Measurements from ENCODE around the gene PACS1. TPM values are rescaled to one million over a fixed set of nuclear protein-coding genes. Genes with fewer than 3 reads are reported as not detected.
"Not testable (repeated sequence)": the region's sequence is repeated elsewhere in the genome, so short reads cannot be mapped to it uniquely, and the experiment has no call there.

Gene PACS1
- total RNA-seq, 6 experiments from 2014 or later: 82.8 to 114 (median 91.8) TPM

DNA sequence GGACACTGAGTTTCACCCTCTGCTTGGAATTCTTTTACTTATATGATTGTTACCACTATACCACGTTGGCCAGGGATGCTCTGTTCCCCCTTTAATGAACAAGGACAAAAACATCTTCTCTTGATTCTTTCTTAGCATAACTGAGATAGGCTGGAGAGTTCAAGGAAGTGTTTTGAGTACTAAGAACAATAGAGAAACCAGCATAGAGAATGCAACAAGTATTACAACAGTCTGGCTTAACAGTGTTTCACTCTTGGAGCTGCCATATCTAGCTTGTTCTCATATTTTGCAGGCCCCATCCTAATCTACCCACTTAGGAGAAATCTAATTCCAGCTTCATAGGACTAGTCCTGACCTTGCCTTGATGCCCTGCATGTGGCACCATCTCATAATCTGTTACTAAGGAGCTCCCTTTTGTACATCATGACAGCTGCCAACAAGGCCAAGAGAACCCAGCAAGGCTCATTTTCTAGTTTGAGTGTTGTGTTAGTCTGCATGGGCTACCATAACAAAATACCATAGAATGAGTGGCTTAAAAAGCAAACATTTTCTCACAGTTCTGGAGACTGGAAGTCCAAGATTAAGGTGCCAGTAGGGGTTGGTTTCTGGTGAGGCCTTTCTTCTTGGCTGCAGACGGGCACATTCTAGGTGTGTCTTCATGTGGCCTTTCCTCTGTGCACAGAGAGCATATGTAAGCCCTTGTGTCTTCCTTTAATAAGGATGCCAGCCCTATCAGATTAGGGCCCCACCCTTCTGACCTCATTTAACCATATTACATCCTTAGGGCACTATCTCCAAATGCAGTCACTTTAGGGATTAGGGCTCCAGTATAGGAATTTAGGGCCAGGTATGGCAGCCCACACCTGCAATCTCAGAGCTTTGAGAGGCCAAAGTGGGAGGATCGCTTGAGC is 37.8 kb downstream of the PACS1 start:
- Mint-ChIP-seq H3K27ac (peak overlapping the region; percentile 82), H3K4me3 (peak overlapping the region; percentile 53), H3K36me3 (ENCODE audit: low read depth) (peaks cover 19% of the 10 kb centered on the region), H3K27me3 (ENCODE audit: insufficient read depth) (no peaks in the 10 kb centered on the region; the same call in 1 of the 2 replicates), H3K9me3 (no peaks in the 10 kb centered on the region), H3K4me1 (ENCODE audit: low read depth) (peaks cover 91% of the 10 kb centered on the region)
- DNase-seq: no peak
- TF ChIP-seq, protein P1, sequence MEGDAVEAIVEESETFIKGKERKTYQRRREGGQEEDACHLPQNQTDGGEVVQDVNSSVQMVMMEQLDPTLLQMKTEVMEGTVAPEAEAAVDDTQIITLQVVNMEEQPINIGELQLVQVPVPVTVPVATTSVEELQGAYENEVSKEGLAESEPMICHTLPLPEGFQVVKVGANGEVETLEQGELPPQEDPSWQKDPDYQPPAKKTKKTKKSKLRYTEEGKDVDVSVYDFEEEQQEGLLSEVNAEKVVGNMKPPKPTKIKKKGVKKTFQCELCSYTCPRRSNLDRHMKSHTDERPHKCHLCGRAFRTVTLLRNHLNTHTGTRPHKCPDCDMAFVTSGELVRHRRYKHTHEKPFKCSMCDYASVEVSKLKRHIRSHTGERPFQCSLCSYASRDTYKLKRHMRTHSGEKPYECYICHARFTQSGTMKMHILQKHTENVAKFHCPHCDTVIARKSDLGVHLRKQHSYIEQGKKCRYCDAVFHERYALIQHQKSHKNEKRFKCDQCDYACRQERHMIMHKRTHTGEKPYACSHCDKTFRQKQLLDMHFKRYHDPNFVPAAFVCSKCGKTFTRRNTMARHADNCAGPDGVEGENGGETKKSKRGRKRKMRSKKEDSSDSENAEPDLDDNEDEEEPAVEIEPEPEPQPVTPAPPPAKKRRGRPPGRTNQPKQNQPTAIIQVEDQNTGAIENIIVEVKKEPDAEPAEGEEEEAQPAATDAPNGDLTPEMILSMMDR (IDR thresholded peaks at IDR 0.05): no peak

DNA sequence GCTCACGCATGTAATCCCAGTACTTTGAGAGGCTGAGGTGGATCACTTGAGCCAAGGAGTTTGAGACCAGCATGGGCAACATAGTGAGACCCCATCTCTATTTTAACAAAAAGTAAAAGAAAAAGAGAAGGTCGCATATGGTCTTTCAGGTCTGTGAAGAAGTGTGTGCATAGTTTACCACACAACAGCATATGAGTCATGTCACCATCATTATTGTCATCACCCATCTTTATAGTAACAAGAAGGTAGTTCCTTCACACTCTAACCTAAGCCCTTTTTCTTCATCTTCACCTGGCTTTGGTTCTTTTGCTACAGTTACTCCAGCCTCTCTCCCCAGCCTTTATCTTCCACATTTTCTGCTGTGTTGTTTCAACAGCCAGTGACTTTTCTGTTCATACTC is 39.2 kb downstream of the PACS1 start:
- TF ChIP-seq, protein P1 (IDR thresholded peaks at IDR 0.05): no peak
- Mint-ChIP-seq H3K27ac (peak overlapping the region; percentile 54), H3K4me3 (no peak overlapping the region), H3K27me3 (ENCODE audit: insufficient read depth) (no peaks in the 10 kb centered on the region; the same call in 1 of the 2 replicates), H3K4me1 (ENCODE audit: low read depth) (peaks cover 92% of the 10 kb centered on the region), H3K9me3 (no peaks in the 10 kb centered on the region), H3K36me3 (ENCODE audit: low read depth) (peaks cover 19% of the 10 kb centered on the region)
- DNase-seq: no peak

- H3K27ac Mint-ChIP-seq: peak overlapping the region; percentile 91
- TF ChIP-seq, protein P1 (IDR thresholded peaks at IDR 0.05): no peak
- H3K4me3 Mint-ChIP-seq: peak overlapping the region; percentile 82; the same call in 1 of the 2 replicates
- no peak for DNase-seq
- no peaks in the 10 kb centered on the region; the same call in 1 of the 2 replicates for H3K27me3 Mint-ChIP-seq (ENCODE audit: insufficient read depth)
- peaks cover 27% of the 10 kb centered on the region for H3K36me3 Mint-ChIP-seq (ENCODE audit: low read depth)
- H3K4me1 Mint-ChIP-seq (ENCODE audit: low read depth): peaks cover 86% of the 10 kb centered on the region
- no peaks in the 10 kb centered on the region for H3K9me3 Mint-ChIP-seq
Measured at GRCh38 chr11:66111158-66111557, 41.1 kb downstream of the PACS1 start.

DNA sequence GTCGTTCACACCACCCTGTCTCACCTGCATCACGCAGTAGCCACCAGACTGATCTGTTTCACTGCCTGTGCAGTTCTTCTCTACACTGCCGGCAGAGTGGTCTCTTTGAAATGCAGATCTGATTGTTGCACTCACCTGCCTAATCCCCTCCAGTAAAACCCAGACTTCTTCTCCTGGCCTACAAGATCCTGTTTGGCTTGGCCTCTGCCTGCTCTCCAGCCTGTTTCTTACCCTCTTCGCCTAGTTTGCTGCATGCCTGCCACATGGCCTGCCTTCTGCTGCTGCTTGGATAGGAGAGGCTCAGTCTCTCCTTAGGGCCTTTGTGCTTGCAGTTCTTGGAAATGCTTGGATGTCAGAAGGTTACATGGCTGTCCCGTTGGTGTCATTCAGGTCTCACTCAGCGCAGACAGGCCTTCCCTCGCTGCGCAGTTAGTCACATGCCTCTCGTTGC is 42.0 kb downstream of the PACS1 start:
- no peak for DNase-seq
- peak overlapping the region; percentile 82 for H3K4me3 Mint-ChIP-seq
- H3K9me3 Mint-ChIP-seq: no peaks in the 10 kb centered on the region
- H3K4me1 Mint-ChIP-seq (ENCODE audit: low read depth): peaks cover 89% of the 10 kb centered on the region
- peak overlapping the region; percentile 91 for H3K27ac Mint-ChIP-seq
- H3K36me3 Mint-ChIP-seq (ENCODE audit: low read depth): peaks cover 23% of the 10 kb centered on the region
- TF ChIP-seq, protein P1 (IDR thresholded peaks at IDR 0.05): no peak
- no peaks in the 10 kb centered on the region; the same call in 1 of the 2 replicates for H3K27me3 Mint-ChIP-seq (ENCODE audit: insufficient read depth)

DNA sequence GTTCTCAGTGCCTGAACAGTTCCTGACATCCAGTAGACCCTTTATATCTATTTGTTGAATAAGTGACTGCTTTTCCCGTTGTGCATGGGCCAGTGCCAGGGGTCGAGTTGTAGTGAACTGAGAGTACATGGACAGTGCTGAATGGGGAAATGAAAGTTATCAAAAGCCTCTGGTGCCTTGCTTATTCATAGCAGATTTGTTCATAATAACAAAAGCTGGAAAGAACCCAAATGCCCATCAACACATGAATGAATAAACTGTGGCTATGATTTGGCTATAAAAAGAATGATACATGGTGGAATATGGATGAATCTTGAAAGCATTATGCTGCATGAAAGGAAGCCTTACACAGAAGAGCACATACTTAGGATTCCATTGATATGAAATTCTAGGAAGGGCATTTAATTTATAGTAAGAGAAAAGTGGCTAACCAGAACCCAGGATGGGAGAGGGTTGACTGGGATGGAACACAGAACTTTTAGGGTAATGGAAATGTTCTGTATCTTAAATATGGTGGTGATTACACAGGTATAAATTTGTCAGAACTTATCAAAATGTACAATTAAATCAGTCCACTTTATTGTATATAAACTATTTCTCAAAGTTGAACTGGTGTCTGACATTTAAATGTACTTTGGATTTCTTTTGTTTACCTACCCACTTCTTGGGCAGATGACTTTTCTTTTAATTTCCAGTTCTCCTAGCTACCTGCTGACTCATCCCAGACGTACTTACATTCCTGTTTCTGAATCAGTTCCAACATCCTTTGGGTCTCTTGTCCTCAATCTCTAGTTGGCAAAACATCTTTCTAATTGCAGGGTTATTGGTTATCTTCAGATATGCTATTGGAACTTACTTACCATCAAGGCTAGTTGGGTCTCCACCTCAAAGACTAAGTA is 42.8 kb downstream of the PACS1 start:
- H3K4me3 Mint-ChIP-seq: peak overlapping the region; percentile 82
- H3K4me1 Mint-ChIP-seq (ENCODE audit: low read depth): peaks cover 86% of the 10 kb centered on the region

DNA sequence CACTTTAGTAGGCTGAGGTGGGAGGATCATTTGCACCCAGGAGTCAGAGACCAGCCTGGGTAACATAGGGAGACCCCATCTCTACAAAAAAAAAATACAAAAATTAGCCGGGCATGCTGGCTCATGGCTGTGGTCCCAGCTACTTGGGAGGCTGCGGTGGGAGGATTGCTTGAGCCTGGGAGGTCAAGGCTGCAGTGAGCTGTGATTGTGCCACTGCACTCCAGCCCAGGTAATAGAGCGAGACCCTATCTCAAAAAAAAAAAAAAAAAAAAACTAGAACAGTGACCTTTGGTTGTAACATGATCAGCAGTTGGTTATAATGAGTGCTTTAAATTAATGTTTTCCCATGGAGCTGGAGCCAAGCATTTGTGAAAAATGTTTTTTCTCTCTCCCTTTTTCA is 44.9 kb downstream of the PACS1 start:
- Mint-ChIP-seq H3K27ac (peak overlapping the region; percentile 51; the same call in 1 of the 2 replicates), H3K36me3 (ENCODE audit: low read depth) (peaks cover 12% of the 10 kb centered on the region), H3K4me1 (ENCODE audit: low read depth) (peaks cover 86% of the 10 kb centered on the region)
- not testable (repeated sequence) for H3K9me3 Mint-ChIP-seq; H3K4me3 Mint-ChIP-seq; H3K27me3 Mint-ChIP-seq (ENCODE audit: insufficient read depth); DNase-seq

More for the DNA sequence above, 42.8 kb downstream of the PACS1 start:
- peak; percentile 84 for DNase-seq
- H3K36me3 Mint-ChIP-seq (ENCODE audit: low read depth): peaks cover 15% of the 10 kb centered on the region
- H3K27me3 Mint-ChIP-seq (ENCODE audit: insufficient read depth): no peaks in the 10 kb centered on the region; the same call in 1 of the 2 replicates
- no peaks in the 10 kb centered on the region for H3K9me3 Mint-ChIP-seq
- H3K27ac Mint-ChIP-seq: peak overlapping the region; percentile 91
- TF ChIP-seq, protein P1 (IDR thresholded peaks at IDR 0.05): no peak

All from HFFc6 (cell line).